ENCODE data around the gene FGD5.

DNA sequence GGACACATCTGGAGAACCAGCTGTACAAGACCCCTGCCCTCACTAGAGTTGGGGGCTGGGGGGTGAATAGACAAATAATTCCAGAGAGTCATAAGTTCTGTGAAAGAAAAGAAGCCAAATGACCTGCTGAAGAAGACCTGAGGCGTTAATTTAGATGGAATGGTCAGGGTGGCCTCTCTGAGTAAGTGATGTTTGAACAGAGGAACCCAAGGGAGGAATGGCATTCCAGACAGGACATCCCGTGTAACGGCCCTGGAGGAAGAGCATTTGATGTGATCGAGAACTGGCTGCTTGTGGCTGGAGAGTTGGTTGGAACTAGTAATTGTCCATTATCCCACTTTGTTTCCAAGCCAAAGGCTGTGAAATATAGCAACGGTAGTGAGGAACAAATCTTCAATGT, 130.4 kb downstream of the FGD5 start:
- no peak for TF ChIP-seq EZH2 (IDR thresholded peaks at IDR 0.05; ENCODE audit: borderline replicate concordance, low read length)
- TF ChIP-seq, protein P1, sequence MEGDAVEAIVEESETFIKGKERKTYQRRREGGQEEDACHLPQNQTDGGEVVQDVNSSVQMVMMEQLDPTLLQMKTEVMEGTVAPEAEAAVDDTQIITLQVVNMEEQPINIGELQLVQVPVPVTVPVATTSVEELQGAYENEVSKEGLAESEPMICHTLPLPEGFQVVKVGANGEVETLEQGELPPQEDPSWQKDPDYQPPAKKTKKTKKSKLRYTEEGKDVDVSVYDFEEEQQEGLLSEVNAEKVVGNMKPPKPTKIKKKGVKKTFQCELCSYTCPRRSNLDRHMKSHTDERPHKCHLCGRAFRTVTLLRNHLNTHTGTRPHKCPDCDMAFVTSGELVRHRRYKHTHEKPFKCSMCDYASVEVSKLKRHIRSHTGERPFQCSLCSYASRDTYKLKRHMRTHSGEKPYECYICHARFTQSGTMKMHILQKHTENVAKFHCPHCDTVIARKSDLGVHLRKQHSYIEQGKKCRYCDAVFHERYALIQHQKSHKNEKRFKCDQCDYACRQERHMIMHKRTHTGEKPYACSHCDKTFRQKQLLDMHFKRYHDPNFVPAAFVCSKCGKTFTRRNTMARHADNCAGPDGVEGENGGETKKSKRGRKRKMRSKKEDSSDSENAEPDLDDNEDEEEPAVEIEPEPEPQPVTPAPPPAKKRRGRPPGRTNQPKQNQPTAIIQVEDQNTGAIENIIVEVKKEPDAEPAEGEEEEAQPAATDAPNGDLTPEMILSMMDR (IDR thresholded peaks at IDR 0.05; ENCODE audit: low read length), result no peak
